DMS114 treated with DMSO at 0.1 percent for 48 hours (cell line): ENCODE results near the gene MYL6.
"Not testable (repeated sequence)": the region's sequence is repeated elsewhere in the genome, so short reads cannot be mapped to it uniquely, and the experiment has no call there.

ENCODE experiments used
- DNase-seq: peaks from one replicate; lab custom pipeline; 2025; ENCODE audit not compliant: unreplicated experiment; lab: John Stamatoyannopoulos, UW

Gene MYL6

GRCh38 chr12:56158029-56158925 lies at the start of gene MYL6:
Gene MYL6, plus strand, starts transcription at chr12:56158359. Its CDS starts 43 bp downstream, at chr12:56158402.
- peak; percentile 98 for DNase-seq

- DNase-seq: no peak
These were observed 47.6 kb upstream of the MYL6 start for GRCh38 chr12:56110571-56110970.

- DNase-seq: no peak
These were observed 44.1 kb upstream of the MYL6 start for GRCh38 chr12:56114084-56114483.

- no peak for DNase-seq
These were observed 42.8 kb upstream of the MYL6 start for GRCh38 chr12:56115329-56115728.

GRCh38 chr12:56116267-56117081 lies 41.7 kb upstream of the MYL6 start, which contains the start of gene RPL41:
Gene RPL41, plus strand, starts transcription at chr12:56116633.
- DNase-seq: peak; percentile 91

- DNase-seq: not testable (repeated sequence)
These were observed 41.0 kb upstream of the MYL6 start for GRCh38 chr12:56117082-56117706.

- peak; percentile 99 for DNase-seq
These were observed 40.1 kb upstream of the MYL6 start, which contains the start of gene ZC3H10 for GRCh38 chr12:56117778-56118687. Gene ZC3H10, plus strand, starts transcription at chr12:56118266. Its CDS starts 2,297 bp downstream, at chr12:56120563.

GRCh38 chr12:56118688-56119357 lies 39.3 kb upstream of the MYL6 start:
- peak; percentile 65 for DNase-seq

GRCh38 chr12:56119361-56119796 lies 38.8 kb upstream of the MYL6 start:
- DNase-seq: peak; percentile 82

GRCh38 chr12:56120158-56120846 lies 37.9 kb upstream of the MYL6 start:
- no peak for DNase-seq

GRCh38 chr12:56121204-56121870 lies 36.8 kb upstream of the MYL6 start:
- no peak for DNase-seq

- no peak for DNase-seq
These were observed 35.5 kb upstream of the MYL6 start for GRCh38 chr12:56122637-56123036.

- no peak for DNase-seq
These were observed 34.0 kb upstream of the MYL6 start for GRCh38 chr12:56124133-56124532.

GRCh38 chr12:56126732-56127239 lies 31.4 kb upstream of the MYL6 start:
- DNase-seq: no peak

GRCh38 chr12:56127485-56127887 lies 30.7 kb upstream of the MYL6 start:
- no peak for DNase-seq

- peak; percentile 100 for DNase-seq
These were observed 30.1 kb upstream of the MYL6 start, which contains the start of gene ESYT1 for GRCh38 chr12:56127888-56128669. Gene ESYT1, plus strand, starts transcription at chr12:56128267. Its CDS starts 53 bp downstream, at chr12:56128320.

- DNase-seq: no peak
These were observed 29.4 kb upstream of the MYL6 start for GRCh38 chr12:56128670-56129205.
